Activated CD4-positive, alpha-beta T cell treated with anti-CD3 and anti-CD28 coated beads for 36 hours (primary cell): ENCODE data around the gene LRRC8E. TPM values are rescaled to one million over a fixed set of nuclear protein-coding genes. Genes with fewer than 3 reads are reported as not detected.

Experiments used
- ATAC-seq: fragments of 200-7000 bp; cut with Tn5 transposase; one replicate; pipeline ENCODE4 v1.10.0; 2021; ENCODE audit warnings: mild to moderate bottlenecking, moderate library complexity
- CTCF ChIA-PET: fragments of 350-600 bp; sonication (Branson Sonifier 250); formaldehyde crosslinking; loops from one replicate; lab custom pipeline; 2021; ENCODE audit warnings: antibody characterized with exemption; lab: Charles Lee
- POLR2A ChIA-PET: fragments of 350-600 bp; sonication (Branson Sonifier 250); formaldehyde crosslinking; loops from one replicate; lab custom pipeline; 2021; ENCODE audit warnings: antibody characterized with exemption, inconsistent platforms; lab: Charles Lee
- DNase-seq: peaks from one replicate; pipeline ENCODE4 v3.0.0-alpha.2; 2020
- H3K27ac Mint-ChIP-seq: one replicate; pipeline ENCODE4 v1.8.0; 2021; ENCODE audit warnings: mixed read lengths
- H3K27me3 Mint-ChIP-seq: one replicate; pipeline ENCODE4 v1.8.0; 2021; ENCODE audit warnings: mixed read lengths
- H3K36me3 Mint-ChIP-seq: one replicate; pipeline ENCODE4 v1.8.0; 2021; ENCODE audit warnings: low read depth, mixed read lengths
- H3K4me1 Mint-ChIP-seq: one replicate; pipeline ENCODE4 v1.8.0; 2021; ENCODE audit warnings: mixed read lengths
- H3K4me3 Mint-ChIP-seq: one replicate; pipeline ENCODE4 v1.8.0; 2021; ENCODE audit warnings: mild to moderate bottlenecking, moderate library complexity, mixed read lengths
- H3K9me3 Mint-ChIP-seq: one replicate; pipeline ENCODE4 v1.8.0; 2021; ENCODE audit warnings: low read depth, mixed read lengths
- intact Hi-C, 2 experiments: fragments of 100-400 bp; cut with DNase I in 1 of 2; cut with micrococcal nuclease in 1 of 2; formaldehyde crosslinking; loops; one replicate each; pipeline versions ENCODE4 v1.14.2 to v1.15.1; 2022 to 2024; cut with DNase I, micrococcal nuclease
- total RNA-seq, 2 experiments: library from RNA; stranded (reverse); gene quantifications; one replicate each; pipeline ENCODE4 v1.2.3, GENCODE V29; 2021

Gene LRRC8E
- total RNA-seq, 2 experiments from 2014 or later, result not detected

GRCh38 chr19:7941895-7942596 lies 53.7 kb downstream of the LRRC8E start:
- DNase-seq, result no peak
- H3K27ac Mint-ChIP-seq, result no peak overlapping the region
- POLR2A ChIA-PET, result interaction anchor here (0.6 to 0.9 kb wide), 2 partner anchors 13 to 140 kb away, joined by 3 to 5 read pairs; no protein-coding TSS in a partner anchor
- H3K27me3 Mint-ChIP-seq, result no peaks in the 10 kb centered on the region
- peaks cover 30% of the 10 kb centered on the region for H3K4me1 Mint-ChIP-seq
- intact Hi-C loops, result loop anchor here in 1 of 2 experiments (5.0 to 10.0 kb wide), 2 partner anchors 313 to 380 kb away; partner anchors contain the start of genes NDUFA7 and RPS28
- no peak for ATAC-seq
- H3K4me3 Mint-ChIP-seq, result peak overlapping the region; percentile 90
- no peaks in the 10 kb centered on the region for H3K9me3 Mint-ChIP-seq
- CTCF ChIA-PET, result interaction anchor here (2.2 kb wide), 1 partner anchor 81 kb away, joined by 7 read pairs; no protein-coding TSS in a partner anchor
- H3K36me3 Mint-ChIP-seq, result peaks cover 23% of the 10 kb centered on the region

GRCh38 chr19:7942981-7943443 lies 54.7 kb downstream of the LRRC8E start:
- no peak for DNase-seq
- peak overlapping the region; percentile 90 for H3K27ac Mint-ChIP-seq

GRCh38 chr19:7943444-7944176 lies 55.3 kb downstream of the LRRC8E start, which contains the start of gene TIMM44:
Gene TIMM44, minus strand, starts transcription at chr19:7943666. Its CDS starts 15 bp downstream, at chr19:7943651.
- ChIA-PET CTCF (interaction anchor here (0.5 to 2.4 kb wide), 32 partner anchors 8 to 592 kb away, joined by 3 to 24 read pairs (median 4); partner anchors contain the start of genes CTXN1, ELAVL1, MAP2K7 and MARCHF2), POLR2A (interaction anchor here (0.5 to 2.3 kb wide), 11 partner anchors 14 to 762 kb away, joined by 3 to 10 read pairs (median 3); partner anchors contain the start of genes MAP2K7, PET100, SNAPC2 and XAB2)
- DNase-seq (peak; percentile 99), ATAC-seq (peak; percentile 99)
- peaks cover 30% of the 10 kb centered on the region for H3K4me1 Mint-ChIP-seq
- no peaks in the 10 kb centered on the region for H3K9me3 Mint-ChIP-seq
- peaks cover 18% of the 10 kb centered on the region for H3K36me3 Mint-ChIP-seq
- H3K27me3 Mint-ChIP-seq, result no peaks in the 10 kb centered on the region
- peak within 1 kb of the TSS; percentile 90 for H3K27ac Mint-ChIP-seq
- peak within 1 kb of the TSS; percentile 90 for H3K4me3 Mint-ChIP-seq
- intact Hi-C loops, result loop anchor here (1.0 to 10.0 kb wide), 18 partner anchors 18 to 447 kb away; partner anchors contain the start of genes ELAVL1 (in 2 of the 2), MAP2K7 (in 2 of the 2), NDUFA7 (in 2 of the 2) and RPS28 (in 2 of the 2)

More at GRCh38 chr19:7942981-7943443, 54.7 kb downstream of the LRRC8E start:
- H3K9me3 Mint-ChIP-seq, result no peaks in the 10 kb centered on the region
- POLR2A ChIA-PET, result interaction anchor here (0.6 to 2.3 kb wide), 8 partner anchors 14 to 391 kb away, joined by 3 to 10 read pairs (median 4); partner anchors contain the start of genes MAP2K7, PET100, SNAPC2 and XAB2
- intact Hi-C loops, result loop anchor here (1.0 to 10.0 kb wide), 14 partner anchors 18 to 447 kb away; partner anchors contain the start of genes MAP2K7 (in 2 of the 2), NDUFA7 (in 2 of the 2), RPS28 (in 2 of the 2) and SNAPC2 (in 2 of the 2)
- H3K4me3 Mint-ChIP-seq, result peak overlapping the region; percentile 90
- CTCF ChIA-PET, result interaction anchor here (0.6 to 2.4 kb wide), 16 partner anchors 9 to 592 kb away, joined by 3 to 24 read pairs (median 4); partner anchors contain the start of genes CTXN1, ELAVL1, MAP2K7 and SNAPC2
- H3K4me1 Mint-ChIP-seq, result peaks cover 30% of the 10 kb centered on the region
- peaks cover 18% of the 10 kb centered on the region for H3K36me3 Mint-ChIP-seq
- no peaks in the 10 kb centered on the region for H3K27me3 Mint-ChIP-seq
- ATAC-seq, result peak; percentile 4

DNA sequence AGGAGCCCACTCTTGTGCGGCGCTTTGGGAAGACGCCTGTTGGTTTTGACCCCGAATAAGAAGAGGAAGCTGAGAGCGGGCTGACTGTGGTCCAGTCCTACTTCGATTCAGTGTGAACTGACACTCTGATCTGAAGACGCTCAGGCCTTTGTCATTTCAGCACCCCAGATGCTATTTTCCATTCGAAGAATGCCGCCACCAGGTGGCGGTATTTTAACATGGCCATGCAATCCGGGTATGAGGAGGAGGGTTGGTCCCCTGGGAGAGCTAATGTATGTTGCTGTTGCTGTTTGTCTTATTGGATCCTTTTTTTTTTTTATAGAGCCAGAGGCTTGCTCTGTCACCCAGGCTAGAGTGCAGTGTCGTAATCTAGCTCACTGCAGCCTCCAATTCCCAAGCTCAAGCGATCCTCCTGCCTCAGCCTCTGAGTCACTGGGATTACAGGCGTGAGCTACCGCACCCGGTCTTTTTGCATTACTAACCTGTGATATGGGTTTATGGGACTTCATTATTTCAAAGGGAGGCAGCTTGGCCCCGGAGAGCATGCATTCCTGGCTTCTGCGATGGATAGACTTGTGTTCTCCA lies 56.0 kb downstream of the LRRC8E start:
- Mint-ChIP-seq H3K27ac (peak overlapping the region; percentile 90), H3K9me3 (no peaks in the 10 kb centered on the region), H3K4me1 (peaks cover 27% of the 10 kb centered on the region), H3K27me3 (no peaks in the 10 kb centered on the region), H3K4me3 (peak overlapping the region; percentile 90), H3K36me3 (peaks cover 14% of the 10 kb centered on the region)
- DNase-seq, result peak; percentile 94
- ChIA-PET POLR2A (interaction anchor here (0.5 to 2.3 kb wide), 12 partner anchors 15 to 763 kb away, joined by 3 to 17 read pairs (median 4); partner anchors contain the start of genes MAP2K7, PET100, SNAPC2 and XAB2), CTCF (interaction anchor here (0.5 to 2.4 kb wide), 33 partner anchors 14 to 593 kb away, joined by 3 to 24 read pairs (median 4); partner anchors contain the start of genes CTXN1, ELAVL1, MAP2K7 and MARCHF2)
- intact Hi-C loops, result loop anchor here (1.0 to 10.0 kb wide), 6 partner anchors 58 to 378 kb away; partner anchors contain the start of genes ELAVL1 (in 1 of the 2), NDUFA7 (in 1 of the 2) and RPS28 (in 1 of the 2)
- ATAC-seq, result peak; percentile 52

DNA sequence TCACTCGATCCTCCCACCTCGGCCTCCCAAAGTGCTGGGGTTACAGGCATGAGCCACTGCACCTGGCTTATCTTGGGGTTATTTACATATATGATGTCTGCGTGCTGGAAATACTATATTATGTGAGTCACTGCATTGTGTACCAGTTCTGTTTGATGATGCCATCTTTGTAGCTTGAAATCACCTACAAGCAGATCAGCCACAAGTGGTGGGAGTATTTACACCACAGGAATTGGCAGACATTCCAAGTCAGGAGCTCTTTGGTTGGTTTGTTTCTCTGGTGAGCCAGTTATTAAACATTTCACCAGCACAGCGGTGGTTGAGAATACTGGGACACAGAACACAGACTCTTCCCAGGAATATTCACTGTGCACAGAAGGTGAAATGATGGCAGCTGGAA lies 59.6 kb downstream of the LRRC8E start:
- H3K4me1 Mint-ChIP-seq, result peaks cover 10% of the 10 kb centered on the region
- no peak for DNase-seq
- no peaks in the 10 kb centered on the region for H3K27me3 Mint-ChIP-seq
- CTCF ChIA-PET, result interaction anchor here (0.5 kb wide), 1 partner anchor 50 kb away, joined by 3 read pairs; no protein-coding TSS in a partner anchor
- no peak for ATAC-seq
- POLR2A ChIA-PET, result no interaction called here
- intact Hi-C loops, result loop anchor here in 1 of 2 experiments (10.0 kb wide), 1 partner anchor 307 kb away; no protein-coding TSS in a partner anchor
- no peaks in the 10 kb centered on the region for H3K9me3 Mint-ChIP-seq
- H3K36me3 Mint-ChIP-seq, result peaks cover 3% of the 10 kb centered on the region
- no peak overlapping the region for H3K27ac Mint-ChIP-seq
- no peak overlapping the region for H3K4me3 Mint-ChIP-seq

Other genes starting within 250 kb of the LRRC8E start
- not detected for gene RETN, start 219.5 kb upstream of the LRRC8E start, total RNA-seq
- not detected for gene MCEMP1, start 211.4 kb upstream of the LRRC8E start, total RNA-seq
- 10 to 100 TPM; 90.2 to 95.2 TPM for gene TRAPPC5, start 207.7 kb upstream of the LRRC8E start, total RNA-seq
- 1 to 10 TPM; 2.6 to 3.5 TPM for gene FCER2, start 186.4 kb upstream of the LRRC8E start, total RNA-seq
- gene CLEC4G, start 156.4 kb upstream of the LRRC8E start, total RNA-seq, result not detected
- gene CD209, start 141.0 kb upstream of the LRRC8E start, total RNA-seq, result not detected
- not detected for gene CLEC4M, start 125.3 kb upstream of the LRRC8E start, total RNA-seq
- 1 to 10 TPM; 4.8 to 5.9 TPM for gene EVI5L, start 58.3 kb upstream of the LRRC8E start, total RNA-seq
- gene PRR36, start 14.1 kb upstream of the LRRC8E start, total RNA-seq, result under 1 TPM; 0.09 to 0.14 TPM
- gene MAP2K7, start 15.4 kb downstream of the LRRC8E start, total RNA-seq, result 10 to 100 TPM; 32.2 to 33.7 TPM
- gene TGFBR3L, start 26.3 kb downstream of the LRRC8E start, total RNA-seq, result 1 to 10 TPM; 2.6 to 3.2 TPM
- gene SNAPC2, start 31.8 kb downstream of the LRRC8E start, total RNA-seq, result 10 to 100 TPM; 14.6 to 16.2 TPM
- under 1 TPM; 0.47 to 0.82 TPM for gene CTXN1, start 37.6 kb downstream of the LRRC8E start, total RNA-seq
- gene TIMM44, start 55.2 kb downstream of the LRRC8E start, total RNA-seq, result 10 to 100 TPM; 80.4 to 84.0 TPM
- 100 to 1,000 TPM; 149 to 184 TPM for gene ELAVL1, start 117.1 kb downstream of the LRRC8E start, total RNA-seq
- under 1 TPM in 1 of 2 experiments, not detected in 1; 0.26 TPM for gene CCL25, start 164.2 kb downstream of the LRRC8E start, total RNA-seq